T-helper 1 cell treated with Interleukin-12 subunit alpha and Interleukin-12 subunit beta and Interleukin-4 antibody, amounts not matched to agents 30 μg/mL and 1 μg/mL, for 36 hours (primary cell): ENCODE measurements around the gene LRPAP1.
"Not testable (repeated sequence)": the region's sequence is repeated elsewhere in the genome, so short reads cannot be mapped to it uniquely, and the experiment has no call there.

Experiments used
- H3K27ac Mint-ChIP-seq: one replicate; pipeline ENCODE4 v1.8.0; 2021; ENCODE audit warnings: mild to moderate bottlenecking, mixed read lengths
- H3K27me3 Mint-ChIP-seq: one replicate; pipeline ENCODE4 v1.8.0; 2021; ENCODE audit warnings: low read depth, mixed read lengths
- H3K36me3 Mint-ChIP-seq: one replicate; pipeline ENCODE4 v1.8.0; 2021; ENCODE audit warnings: low read depth, mixed read lengths
- H3K4me1 Mint-ChIP-seq: one replicate; pipeline ENCODE4 v1.8.0; 2021; ENCODE audit warnings: low read depth, mixed read lengths
- H3K4me3 Mint-ChIP-seq: one replicate; pipeline ENCODE4 v1.8.0; 2021; ENCODE audit warnings: mild to moderate bottlenecking, moderate library complexity, mixed read lengths
- H3K9me3 Mint-ChIP-seq: one replicate; pipeline ENCODE4 v1.8.0; 2021; ENCODE audit warnings: mixed read lengths

LRPAP1 gene

GRCh38 chr4:3550792-3551325 is 18.6 kb upstream of the LRPAP1 start:
- not testable (repeated sequence) for H3K4me3 Mint-ChIP-seq, H3K4me1 Mint-ChIP-seq, H3K36me3 Mint-ChIP-seq, H3K9me3 Mint-ChIP-seq, H3K27ac Mint-ChIP-seq, H3K27me3 Mint-ChIP-seq

- not testable (repeated sequence) for H3K9me3 Mint-ChIP-seq, H3K27ac Mint-ChIP-seq, H3K4me3 Mint-ChIP-seq, H3K4me1 Mint-ChIP-seq, H3K27me3 Mint-ChIP-seq, H3K36me3 Mint-ChIP-seq
These were observed 17.8 kb upstream of the LRPAP1 start for GRCh38 chr4:3550041-3550440.

GRCh38 chr4:3549694-3550001 is 17.4 kb upstream of the LRPAP1 start:
- not testable (repeated sequence) for H3K4me1 Mint-ChIP-seq, H3K4me3 Mint-ChIP-seq, H3K9me3 Mint-ChIP-seq, H3K36me3 Mint-ChIP-seq, H3K27ac Mint-ChIP-seq, H3K27me3 Mint-ChIP-seq

GRCh38 chr4:3548991-3549693 is 16.9 kb upstream of the LRPAP1 start:
- H3K27ac Mint-ChIP-seq, H3K36me3 Mint-ChIP-seq, H3K4me3 Mint-ChIP-seq, H3K9me3 Mint-ChIP-seq, H3K27me3 Mint-ChIP-seq, H3K4me1 Mint-ChIP-seq: not testable (repeated sequence)

- H3K9me3 Mint-ChIP-seq, H3K4me1 Mint-ChIP-seq, H3K36me3 Mint-ChIP-seq, H3K27me3 Mint-ChIP-seq, H3K27ac Mint-ChIP-seq, H3K4me3 Mint-ChIP-seq: not testable (repeated sequence)
These were observed 14.5 kb upstream of the LRPAP1 start for GRCh38 chr4:3546721-3547120.

GRCh38 chr4:3545351-3545750 is 13.1 kb upstream of the LRPAP1 start:
- H3K27ac Mint-ChIP-seq, H3K4me1 Mint-ChIP-seq, H3K27me3 Mint-ChIP-seq, H3K4me3 Mint-ChIP-seq, H3K9me3 Mint-ChIP-seq, H3K36me3 Mint-ChIP-seq: not testable (repeated sequence)

GRCh38 chr4:3544259-3545025 is 12.2 kb upstream of the LRPAP1 start:
- not testable (repeated sequence) for H3K27me3 Mint-ChIP-seq, H3K4me1 Mint-ChIP-seq, H3K36me3 Mint-ChIP-seq, H3K4me3 Mint-ChIP-seq, H3K27ac Mint-ChIP-seq, H3K9me3 Mint-ChIP-seq

- H3K9me3 Mint-ChIP-seq, H3K36me3 Mint-ChIP-seq, H3K27ac Mint-ChIP-seq, H3K4me1 Mint-ChIP-seq, H3K4me3 Mint-ChIP-seq, H3K27me3 Mint-ChIP-seq: not testable (repeated sequence)
These were observed 11.2 kb upstream of the LRPAP1 start for GRCh38 chr4:3543415-3543814.

GRCh38 chr4:3538906-3539305 is 6.7 kb upstream of the LRPAP1 start:
- H3K4me3 Mint-ChIP-seq, H3K4me1 Mint-ChIP-seq, H3K27ac Mint-ChIP-seq, H3K36me3 Mint-ChIP-seq, H3K9me3 Mint-ChIP-seq: not testable (repeated sequence)
- H3K27me3 Mint-ChIP-seq: peaks cover 13% of the 10 kb centered on the region

- H3K4me3 Mint-ChIP-seq, H3K27ac Mint-ChIP-seq, H3K9me3 Mint-ChIP-seq, H3K36me3 Mint-ChIP-seq: not testable (repeated sequence)
- H3K27me3 Mint-ChIP-seq: peaks cover 18% of the 10 kb centered on the region
- H3K4me1 Mint-ChIP-seq: peaks cover 14% of the 10 kb centered on the region
These were observed 3.6 kb upstream of the LRPAP1 start for GRCh38 chr4:3535812-3536211.

- Mint-ChIP-seq H3K4me3 (peak overlapping the region; percentile 65), H3K9me3 (peaks cover 3% of the 10 kb centered on the region), H3K4me1 (peaks cover 21% of the 10 kb centered on the region), H3K27me3 (peaks cover 18% of the 10 kb centered on the region), H3K36me3 (peaks cover 6% of the 10 kb centered on the region), H3K27ac (no peak overlapping the region)
These were observed 1.2 kb upstream of the LRPAP1 start for GRCh38 chr4:3533423-3533820.

GRCh38 chr4:3532751-3533422 is 665 bp upstream of the LRPAP1 start:
- no peak overlapping the region for H3K27ac Mint-ChIP-seq
- H3K9me3 Mint-ChIP-seq: peaks cover 3% of the 10 kb centered on the region
- H3K4me1 Mint-ChIP-seq: peaks cover 21% of the 10 kb centered on the region
- peaks cover 6% of the 10 kb centered on the region for H3K36me3 Mint-ChIP-seq
- peak overlapping the region; percentile 99 for H3K4me3 Mint-ChIP-seq
- peaks cover 18% of the 10 kb centered on the region for H3K27me3 Mint-ChIP-seq

GRCh38 chr4:3531318-3531878 is 824 bp downstream of the LRPAP1 start:
- peaks cover 21% of the 10 kb centered on the region for H3K4me1 Mint-ChIP-seq
- peaks cover 18% of the 10 kb centered on the region for H3K27me3 Mint-ChIP-seq
- H3K36me3 Mint-ChIP-seq: peaks cover 9% of the 10 kb centered on the region
- peaks cover 3% of the 10 kb centered on the region for H3K9me3 Mint-ChIP-seq
- H3K27ac Mint-ChIP-seq: peak overlapping the region; percentile 67
- H3K4me3 Mint-ChIP-seq: peak overlapping the region; percentile 89

GRCh38 chr4:3530663-3531254 is 1.5 kb downstream of the LRPAP1 start:
- H3K36me3 Mint-ChIP-seq: peaks cover 9% of the 10 kb centered on the region
- peaks cover 18% of the 10 kb centered on the region for H3K27me3 Mint-ChIP-seq
- peaks cover 21% of the 10 kb centered on the region for H3K4me1 Mint-ChIP-seq
- peak overlapping the region; percentile 67 for H3K27ac Mint-ChIP-seq
- peak overlapping the region; percentile 89 for H3K4me3 Mint-ChIP-seq
- peaks cover 3% of the 10 kb centered on the region for H3K9me3 Mint-ChIP-seq
